Muscle layer of duodenum (tissue), 2 donors: ENCODE results near the gene IGF2.

Source experiments
- H3K27ac ChIP-seq: one replicate; pipeline ENCODE4 v1.7.0; 2013; ENCODE audit warnings: mild to moderate bottlenecking, low read length
- H3K27me3 ChIP-seq: one replicate; pipeline ENCODE4 v1.7.0; 2013; ENCODE audit warnings: low read depth, mild to moderate bottlenecking, control low read depth, low read length
- H3K36me3 ChIP-seq, 2 donors: one replicate each; pipeline ENCODE4 v1.7.0; 2013; ENCODE audit warnings: low read length in 2 of 2, control low read depth in 1 of 2, mild to moderate bottlenecking in 1 of 2; ENCODE audit not compliant: insufficient read depth in 2 of 2, control insufficient read depth in 1 of 2
- H3K4me1 ChIP-seq, 2 donors: one replicate each; pipeline ENCODE4 v1.7.0; 2013; ENCODE audit warnings: low read length in 2 of 2, mild to moderate bottlenecking in 2 of 2, control low read depth in 1 of 2, moderate library complexity in 1 of 2; ENCODE audit not compliant: insufficient read depth in 2 of 2, control insufficient read depth in 1 of 2
- H3K4me3 ChIP-seq, 2 donors: one replicate each; pipeline ENCODE4 v1.7.0; 2013; ENCODE audit warnings: low read length in 2 of 2, low read depth in 1 of 2, mild to moderate bottlenecking in 1 of 2
- H3K9me3 ChIP-seq, 2 donors: one replicate each; pipeline ENCODE4 v1.7.0; 2013; ENCODE audit warnings: low read length in 2 of 2, control low read depth in 1 of 2, mild to moderate bottlenecking in 1 of 2; ENCODE audit not compliant: control insufficient read depth in 1 of 2
- donor health status: healthy.

The IGF2 gene

GRCh38 chr11:2169005-2169378 lies 29.8 kb upstream of the IGF2 start:
- Histone ChIP-seq H3K4me3 (no peak overlapping the region), H3K9me3 (no peaks in the 10 kb centered on the region), H3K4me1 (peaks cover 0 to 7% of the 10 kb centered on the region in 2 donors), H3K36me3 (no peaks in the 10 kb centered on the region), H3K27ac (no peak overlapping the region), H3K27me3 (no peaks in the 10 kb centered on the region)

GRCh38 chr11:2168286-2169004 lies 29.3 kb upstream of the IGF2 start:
- no peak overlapping the region for H3K4me3 ChIP-seq

GRCh38 chr11:2167141-2168045 lies 28.2 kb upstream of the IGF2 start:
- Histone ChIP-seq H3K4me3 (no peak overlapping the region), H3K27ac (no peak overlapping the region), H3K4me1 (peaks cover 0 to 7% of the 10 kb centered on the region in 2 donors), H3K27me3 (no peaks in the 10 kb centered on the region), H3K9me3 (no peaks in the 10 kb centered on the region), H3K36me3 (no peaks in the 10 kb centered on the region)

More at GRCh38 chr11:2168286-2169004, 29.3 kb upstream of the IGF2 start:
- H3K27ac ChIP-seq, result no peak overlapping the region
- H3K27me3 ChIP-seq, result no peaks in the 10 kb centered on the region
- peaks cover 0 to 7% of the 10 kb centered on the region in 2 donors for H3K4me1 ChIP-seq
- no peaks in the 10 kb centered on the region for H3K36me3 ChIP-seq
- H3K9me3 ChIP-seq, result no peaks in the 10 kb centered on the region

GRCh38 chr11:2166091-2166851 lies 27.1 kb upstream of the IGF2 start:
- no peaks in the 10 kb centered on the region for H3K9me3 ChIP-seq
- H3K4me3 ChIP-seq, result peak overlapping the region in 1 of 2 donors; percentile 35
- no peaks in the 10 kb centered on the region for H3K36me3 ChIP-seq
- H3K27me3 ChIP-seq, result no peaks in the 10 kb centered on the region
- H3K27ac ChIP-seq, result no peak overlapping the region
- peaks cover 0 to 7% of the 10 kb centered on the region in 2 donors for H3K4me1 ChIP-seq

GRCh38 chr11:2165571-2165970 lies 26.4 kb upstream of the IGF2 start:
- H3K27me3 ChIP-seq, result no peaks in the 10 kb centered on the region
- H3K9me3 ChIP-seq, result no peaks in the 10 kb centered on the region
- no peak overlapping the region for H3K4me3 ChIP-seq
- H3K36me3 ChIP-seq, result no peaks in the 10 kb centered on the region
- no peak overlapping the region for H3K27ac ChIP-seq
- H3K4me1 ChIP-seq, result peaks cover 0 to 7% of the 10 kb centered on the region in 2 donors

GRCh38 chr11:2164861-2165555 lies 25.8 kb upstream of the IGF2 start:
- H3K4me3 ChIP-seq, result no peak overlapping the region
- no peak overlapping the region for H3K27ac ChIP-seq
- H3K4me1 ChIP-seq, result peaks cover 0 to 7% of the 10 kb centered on the region in 2 donors
- no peaks in the 10 kb centered on the region for H3K36me3 ChIP-seq
- no peaks in the 10 kb centered on the region for H3K9me3 ChIP-seq
- no peaks in the 10 kb centered on the region for H3K27me3 ChIP-seq

- no peak overlapping the region for H3K4me3 ChIP-seq
- no peaks in the 10 kb centered on the region for H3K9me3 ChIP-seq
- no peaks in the 10 kb centered on the region for H3K36me3 ChIP-seq
- no peaks in the 10 kb centered on the region for H3K27me3 ChIP-seq
- peaks cover 0 to 7% of the 10 kb centered on the region in 2 donors for H3K4me1 ChIP-seq
- no peak overlapping the region for H3K27ac ChIP-seq
These were observed 24.9 kb upstream of the IGF2 start for GRCh38 chr11:2164081-2164480.

- H3K4me3 ChIP-seq, result no peak overlapping the region
- H3K36me3 ChIP-seq, result no peaks in the 10 kb centered on the region
- H3K27me3 ChIP-seq, result no peaks in the 10 kb centered on the region
- H3K9me3 ChIP-seq, result no peaks in the 10 kb centered on the region
- no peak overlapping the region for H3K27ac ChIP-seq
- H3K4me1 ChIP-seq, result peaks cover 0 to 7% of the 10 kb centered on the region in 2 donors
These were observed 24.3 kb upstream of the IGF2 start for GRCh38 chr11:2163428-2163978.

GRCh38 chr11:2160736-2161259 lies 21.6 kb upstream of the IGF2 start, which contains the start of gene INS:
TSS of gene INS (minus strand) at chr11:2161209. CDS start at chr11:2160971, 238 bp downstream.
- Histone ChIP-seq H3K4me3 (no peak within 1 kb of the TSS), H3K9me3 (no peaks in the 10 kb centered on the region), H3K27ac (no peak within 1 kb of the TSS), H3K36me3 (no peaks in the 10 kb centered on the region), H3K4me1 (no peaks in the 10 kb centered on the region), H3K27me3 (no peaks in the 10 kb centered on the region)
